T-helper 22 cell (primary cell): Measurements from ENCODE around the gene GLIS2.

Experiments
- DNase-seq: peaks from one replicate; pipeline ENCODE4 v3.0.0-alpha.2; 2020; ENCODE audit warnings: low read depth

GLIS2 gene

DNA sequence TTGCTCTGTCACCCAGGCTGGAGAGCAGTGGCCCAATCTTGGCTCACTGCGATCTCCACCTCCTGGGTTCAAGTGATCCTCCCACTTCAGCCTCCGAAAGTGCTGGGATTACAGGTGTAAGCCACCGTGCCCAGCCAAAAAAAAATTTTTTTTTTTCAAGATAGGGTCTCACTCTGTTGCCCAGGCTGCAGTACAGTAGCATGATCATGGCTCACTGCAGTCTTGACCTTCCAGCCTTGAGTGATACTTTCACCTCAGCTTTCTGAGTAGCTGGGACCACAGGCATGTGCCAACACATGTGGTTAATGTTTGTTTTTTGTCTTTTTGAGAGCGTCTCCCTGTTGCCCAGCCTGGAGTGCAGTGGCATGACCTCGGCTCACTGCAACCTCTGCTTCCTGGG is 37.0 kb downstream of the GLIS2 start:
- DNase-seq, result no peak

DNA sequence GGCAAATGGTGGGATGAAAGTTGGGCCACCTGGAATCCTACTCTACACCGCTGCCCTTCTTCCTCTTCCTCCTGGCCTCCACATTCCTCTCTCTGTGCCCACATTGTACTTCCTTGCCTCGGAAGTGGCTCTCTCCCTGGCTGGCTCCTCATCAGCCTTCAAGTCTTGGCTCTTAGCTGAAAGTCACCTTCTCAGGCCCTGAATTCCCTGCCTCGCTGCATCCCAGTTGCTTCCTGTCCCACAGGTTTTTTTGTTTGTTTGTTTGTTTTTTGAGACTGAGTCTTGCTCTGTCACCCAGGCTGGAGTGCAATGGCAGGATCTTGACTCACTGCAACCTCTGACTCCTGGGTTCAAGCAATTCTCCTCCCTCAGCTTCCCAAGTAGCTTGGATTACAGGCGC is 37.8 kb downstream of the GLIS2 start:
- DNase-seq, result no peak

DNA sequence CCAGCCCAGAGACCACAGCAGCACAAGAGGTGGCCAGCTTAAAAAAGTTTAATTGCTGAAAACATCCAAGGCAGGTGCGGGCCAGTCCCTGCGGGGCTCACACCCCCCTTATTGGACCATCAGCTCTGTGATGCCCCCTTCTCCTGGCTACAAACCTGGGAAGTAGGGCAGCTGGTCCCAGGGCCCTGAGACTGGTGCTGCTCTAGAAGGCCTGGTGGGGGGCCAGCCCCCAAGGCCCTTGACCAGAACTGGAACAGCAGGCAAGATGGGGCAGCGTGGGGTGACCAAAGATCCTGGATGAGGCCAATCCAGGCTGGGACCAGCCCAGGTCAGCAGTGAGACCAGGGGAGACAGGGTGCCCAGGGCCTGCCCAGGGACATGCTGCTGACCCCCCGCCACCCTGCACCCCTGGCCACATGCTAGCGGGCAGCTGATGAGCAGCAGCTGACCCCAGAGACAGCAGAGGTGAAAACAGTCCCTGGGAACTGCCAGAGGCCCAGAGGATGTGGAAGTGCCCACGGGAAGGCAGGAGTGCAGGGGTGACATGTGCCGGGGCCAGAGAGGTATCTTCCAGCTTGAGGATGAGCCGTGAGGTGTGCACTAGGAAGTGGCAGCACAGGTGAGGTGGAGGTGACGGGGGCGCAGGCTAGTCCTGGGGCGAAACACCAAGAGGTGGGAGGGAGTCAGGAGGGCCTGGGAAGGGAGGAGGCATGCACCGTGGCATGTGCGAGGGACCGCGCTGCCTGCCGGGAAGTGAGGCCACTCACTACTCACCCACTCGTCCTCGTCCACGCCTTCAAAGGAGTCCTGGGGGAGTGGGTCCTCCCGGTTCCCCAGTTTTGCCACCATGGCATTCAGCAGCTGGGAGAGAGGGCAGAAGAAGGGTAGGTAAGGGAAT is 38.9 kb downstream of the GLIS2 start:
- DNase-seq, result no peak

DNA sequence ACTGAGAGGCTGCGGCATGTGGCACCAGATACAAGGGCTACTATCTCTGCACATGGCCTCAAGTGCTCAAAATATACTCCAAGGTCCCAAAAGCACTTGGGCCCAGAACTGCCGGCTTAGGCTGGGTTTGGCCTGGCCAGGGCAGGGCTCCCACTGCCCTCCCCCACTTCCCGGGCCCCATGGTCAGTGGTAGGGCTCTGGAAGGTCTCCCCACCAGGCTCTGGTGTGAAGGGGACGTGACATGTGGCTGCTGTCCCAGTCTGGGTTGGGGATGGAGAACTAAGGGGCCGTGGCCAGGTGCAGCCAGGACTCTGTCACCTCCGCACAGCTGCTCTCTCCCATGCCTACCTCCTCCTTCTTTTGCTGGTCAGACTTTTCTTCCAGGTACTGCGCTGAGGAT is 41.0 kb downstream of the GLIS2 start:
- no peak for DNase-seq

DNA sequence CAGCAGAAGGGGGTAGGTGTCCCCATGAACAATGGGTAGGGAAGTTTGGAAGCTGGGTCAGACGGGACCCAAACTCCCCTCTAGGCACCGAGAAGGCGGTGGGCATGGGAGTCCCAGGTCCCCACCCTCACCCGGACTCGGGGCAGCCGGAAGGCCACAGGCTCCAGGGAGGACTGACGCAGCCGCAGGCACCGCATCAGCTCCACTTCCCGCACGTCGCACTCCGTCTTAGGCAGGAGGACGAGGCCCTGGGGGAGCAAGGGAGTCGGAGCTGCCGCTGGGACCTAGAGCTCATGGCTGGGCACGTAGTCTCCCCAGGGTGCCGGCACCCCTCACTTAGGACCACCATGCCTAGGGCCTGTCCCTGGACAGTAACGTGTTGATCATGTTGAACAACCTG is 42.4 kb downstream of the GLIS2 start:
- no peak for DNase-seq

DNA sequence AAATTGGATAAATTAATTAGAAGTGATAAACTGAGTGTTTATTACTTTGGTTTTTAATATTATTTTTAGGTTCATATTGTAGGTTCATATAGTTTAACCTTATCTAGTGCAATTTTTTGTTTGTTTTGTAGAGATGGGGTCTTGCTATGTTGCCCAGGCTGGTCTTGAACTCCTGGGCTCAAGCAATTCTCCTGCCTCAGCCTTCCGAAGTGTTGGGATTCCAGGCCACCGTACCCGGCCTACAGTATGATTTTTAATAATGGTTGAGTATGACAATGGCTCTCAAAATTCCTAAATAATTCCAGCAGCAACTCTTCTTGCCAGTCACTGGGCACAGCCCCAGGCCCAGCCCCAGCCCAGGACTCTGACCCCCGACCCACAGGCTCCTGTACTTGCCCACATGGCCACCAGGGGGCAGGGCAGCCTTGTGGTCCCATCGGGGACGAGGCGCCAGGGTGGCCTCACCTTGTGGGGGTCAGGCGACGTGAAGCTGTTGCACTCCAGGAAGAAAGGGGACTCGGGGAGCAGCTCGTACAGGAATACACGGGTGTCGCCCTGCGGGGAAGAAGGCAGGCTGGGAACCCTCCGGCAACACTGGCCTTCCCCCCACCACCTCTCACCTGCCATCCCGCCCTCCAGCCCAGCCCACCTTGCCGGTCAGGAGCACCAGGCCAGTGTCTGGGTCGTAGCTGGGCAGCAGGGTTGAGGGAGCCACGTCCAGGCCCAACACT is 43.1 kb downstream of the GLIS2 start:
- peak; percentile 32 for DNase-seq

DNA sequence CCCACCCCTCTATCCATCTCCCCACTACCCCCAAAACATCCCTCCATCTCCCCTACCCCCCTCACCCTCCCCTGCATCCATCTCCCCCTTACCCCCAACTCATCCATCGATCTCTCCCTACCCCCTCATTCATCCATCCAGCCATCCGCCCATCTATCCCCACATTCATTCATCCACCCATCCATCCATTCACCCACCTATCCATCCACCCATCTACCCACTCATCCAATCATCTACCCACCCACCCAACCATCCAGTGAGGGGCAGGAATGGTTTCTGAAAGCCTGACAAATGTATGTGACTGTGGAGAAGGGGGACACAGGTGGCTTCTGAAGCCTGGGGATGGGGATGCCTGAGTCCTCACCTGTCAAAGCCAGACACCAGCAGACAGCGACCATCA is 44.0 kb downstream of the GLIS2 start:
- no peak for DNase-seq

DNA sequence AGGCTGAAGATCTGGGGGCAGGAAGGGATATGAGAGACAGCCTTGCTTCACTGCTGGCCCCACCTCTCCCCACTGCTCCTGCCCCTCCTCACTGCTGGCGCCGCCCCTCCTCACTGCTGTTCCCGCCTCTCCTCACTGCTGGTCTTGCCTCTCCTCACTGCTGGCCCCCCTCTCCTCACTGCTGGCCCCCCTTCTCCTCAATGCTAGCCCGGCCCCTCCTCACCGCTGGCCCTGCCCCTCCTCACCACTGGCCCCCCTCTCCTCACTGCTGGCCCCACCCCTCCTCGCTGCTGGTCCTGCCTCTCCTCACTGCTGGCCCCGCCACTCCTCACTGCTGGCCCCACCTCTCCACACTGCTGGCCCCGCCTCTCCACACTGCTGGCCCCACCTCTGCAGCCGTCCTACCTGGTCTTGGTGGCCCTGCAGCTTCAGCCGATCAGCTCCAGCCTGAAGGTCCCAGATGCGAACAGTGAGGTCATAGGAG is 44.7 kb downstream of the GLIS2 start:
- DNase-seq, result no peak

DNA sequence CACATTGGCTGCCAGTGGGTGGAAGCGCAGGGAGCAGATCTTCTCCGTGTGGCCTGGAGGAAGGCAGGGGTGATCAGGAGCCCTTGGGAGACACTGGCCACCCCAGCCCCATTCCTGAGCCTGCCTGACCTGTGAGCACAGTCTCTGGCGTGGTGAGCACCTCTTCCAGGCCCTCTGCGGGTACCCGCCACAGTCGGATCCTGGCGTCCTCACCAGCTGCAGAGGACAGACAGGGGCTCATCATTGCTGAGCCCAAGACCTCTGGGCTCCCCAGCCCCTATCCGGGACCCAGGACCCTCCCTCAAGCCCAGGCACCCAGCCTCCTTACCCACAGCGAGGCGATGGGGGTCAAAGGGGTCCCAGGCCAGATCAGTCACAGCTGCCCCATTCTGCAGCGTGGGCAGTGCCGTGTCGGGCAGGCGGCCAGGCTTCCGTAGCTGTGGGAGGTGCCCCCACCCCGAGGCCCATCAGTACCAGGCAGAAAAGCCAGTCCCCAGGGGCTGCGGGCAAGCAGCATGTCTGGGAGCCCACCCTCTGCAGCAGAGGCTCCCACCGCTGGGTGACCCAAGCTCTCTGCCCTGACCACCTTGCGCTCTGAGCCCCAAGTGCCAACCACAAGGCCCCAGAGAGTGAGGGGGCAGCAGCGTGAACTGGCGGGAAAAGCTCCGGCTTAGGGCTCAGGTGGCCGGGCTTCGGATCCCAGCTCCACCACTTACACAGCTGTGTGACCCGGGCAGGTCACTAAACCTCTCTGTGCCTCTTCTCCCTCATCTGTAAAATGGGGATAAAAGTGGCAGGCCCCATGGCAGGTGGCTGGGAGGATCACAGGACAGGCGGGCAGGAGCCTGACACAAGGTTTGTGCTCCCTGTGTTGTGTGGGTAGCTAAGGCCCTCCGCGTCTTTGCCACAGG is 45.4 kb downstream of the GLIS2 start:
- DNase-seq, result no peak

DNA sequence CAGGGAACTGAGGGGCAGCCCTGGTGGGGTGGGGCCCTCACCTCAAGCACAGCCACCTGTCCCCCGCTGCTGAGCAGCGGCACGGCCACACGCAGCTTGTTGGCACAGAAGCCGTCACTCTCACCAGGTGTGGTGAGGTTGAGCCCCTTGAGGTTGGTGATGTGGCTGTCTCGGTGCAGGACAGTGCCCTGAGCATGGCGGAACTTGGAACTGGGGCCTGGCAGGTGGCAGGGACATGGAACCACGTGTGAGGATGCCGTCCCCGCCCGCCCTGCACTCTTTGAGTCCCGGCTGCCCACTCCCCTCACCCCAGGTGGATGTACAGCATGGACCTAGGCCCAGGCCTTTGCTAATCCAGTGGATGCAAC is 46.1 kb downstream of the GLIS2 start:
- DNase-seq, result no peak

DNA sequence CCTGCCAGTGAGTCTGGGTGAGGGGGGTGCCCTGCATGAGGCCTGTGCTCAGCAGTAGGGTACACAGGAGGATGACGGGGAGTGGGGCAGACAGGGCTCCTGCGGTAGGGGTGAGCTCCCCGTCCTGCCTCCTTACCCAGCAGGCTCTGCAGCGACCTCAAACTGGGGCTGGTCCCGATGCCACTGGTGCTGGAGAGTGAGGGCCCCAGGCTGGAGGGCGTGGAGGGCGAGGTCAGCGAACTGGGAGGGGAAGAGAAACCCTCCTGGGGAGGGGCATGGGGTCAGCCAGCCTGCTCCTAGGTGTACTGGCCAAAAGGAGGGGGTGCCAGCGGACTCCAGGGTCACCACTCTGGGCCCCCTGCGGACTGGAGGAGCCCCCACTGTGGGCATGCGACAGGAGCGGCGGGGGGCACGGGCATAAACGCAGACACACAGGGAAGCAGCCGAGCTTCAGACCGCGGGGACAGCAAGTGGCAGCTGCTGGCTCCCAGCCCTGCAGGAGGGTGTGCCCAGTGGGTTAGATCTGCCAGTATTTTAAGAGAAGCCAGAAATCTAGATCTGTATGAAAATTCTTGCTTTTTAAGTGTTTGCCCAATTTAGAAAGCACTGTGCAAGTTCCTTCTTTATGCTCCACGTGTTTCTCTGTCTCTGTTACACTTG is 46.7 kb downstream of the GLIS2 start:
- DNase-seq, result no peak

DNA sequence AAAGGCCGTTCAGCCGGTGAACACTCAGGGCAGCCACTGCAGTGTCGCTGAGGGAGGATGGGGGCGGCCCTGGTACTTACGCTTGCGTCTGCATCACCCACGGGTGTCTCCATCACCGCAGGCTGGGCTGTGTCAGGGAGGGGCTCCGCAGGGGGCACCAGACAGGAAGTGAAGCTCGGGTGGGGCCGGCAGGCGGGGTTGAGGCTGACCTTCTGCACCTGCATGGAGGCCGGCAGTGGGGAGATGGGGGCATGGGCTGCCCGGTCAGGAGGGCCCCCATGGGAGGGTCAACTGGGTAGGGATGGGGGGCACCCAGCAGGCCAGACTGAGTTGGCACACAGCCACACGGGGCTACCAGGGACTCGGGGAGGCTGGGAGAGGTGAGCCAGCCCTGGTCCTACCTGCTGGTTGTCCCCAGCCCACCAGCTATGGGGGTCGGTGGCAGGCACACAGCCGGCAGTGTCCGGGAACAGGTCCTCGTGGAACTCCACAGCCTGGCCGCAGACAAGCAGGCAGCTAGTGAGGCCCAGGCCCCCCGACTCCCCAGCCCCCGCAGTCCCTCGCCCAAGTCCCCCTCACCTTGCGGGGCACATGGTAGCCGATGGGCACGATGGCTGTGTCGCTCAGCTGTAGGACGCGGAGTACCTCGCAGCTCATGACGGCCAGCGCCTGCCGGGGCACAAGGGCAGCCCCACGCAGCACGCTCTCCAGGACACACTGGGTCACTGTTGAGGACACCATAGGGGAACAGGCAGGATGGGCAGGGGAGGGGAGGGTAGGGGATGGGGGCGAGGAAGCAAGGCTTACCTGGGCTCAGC is 48.5 kb downstream of the GLIS2 start:
- DNase-seq, result no peak

DNA sequence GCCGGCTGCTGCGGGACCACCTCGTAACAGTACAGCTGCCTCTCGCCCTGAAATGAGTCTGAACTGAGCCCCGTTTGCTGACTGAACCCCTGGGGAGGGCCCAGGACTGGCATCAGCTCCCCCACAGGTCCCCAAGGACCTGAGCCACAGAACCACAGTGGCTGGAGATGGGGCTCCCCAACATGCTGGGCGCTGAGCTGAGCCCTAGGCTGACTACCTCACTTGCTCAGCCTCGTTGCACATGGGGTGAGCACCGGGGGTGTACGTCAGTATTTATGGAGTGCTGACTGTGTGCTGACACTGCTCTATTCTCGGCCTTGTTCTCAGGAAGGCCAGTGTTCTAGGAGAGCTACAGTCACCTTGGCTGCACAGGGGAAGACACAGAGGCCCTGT is 49.1 kb downstream of the GLIS2 start:
- no peak for DNase-seq

DNA sequence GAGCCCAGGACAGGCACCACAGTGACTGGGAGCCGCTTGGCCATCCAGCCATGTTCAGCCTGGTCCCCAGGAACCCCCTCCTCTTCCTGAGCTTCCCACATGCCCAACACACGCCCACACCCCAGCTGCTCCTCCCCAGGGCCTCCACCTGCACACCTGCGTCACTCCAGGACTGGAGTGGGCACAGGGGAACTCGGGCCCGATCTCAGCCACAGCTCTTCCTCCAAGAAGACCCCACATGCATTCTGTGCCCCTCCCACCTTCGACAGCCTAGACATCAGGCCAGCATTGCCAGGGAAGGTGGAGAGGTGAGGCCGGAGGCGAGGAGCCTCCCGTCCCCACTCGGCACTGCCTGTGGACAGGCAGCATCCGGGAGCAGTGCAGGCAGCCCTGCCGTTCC is 49.7 kb downstream of the GLIS2 start:
- no peak for DNase-seq

DNA sequence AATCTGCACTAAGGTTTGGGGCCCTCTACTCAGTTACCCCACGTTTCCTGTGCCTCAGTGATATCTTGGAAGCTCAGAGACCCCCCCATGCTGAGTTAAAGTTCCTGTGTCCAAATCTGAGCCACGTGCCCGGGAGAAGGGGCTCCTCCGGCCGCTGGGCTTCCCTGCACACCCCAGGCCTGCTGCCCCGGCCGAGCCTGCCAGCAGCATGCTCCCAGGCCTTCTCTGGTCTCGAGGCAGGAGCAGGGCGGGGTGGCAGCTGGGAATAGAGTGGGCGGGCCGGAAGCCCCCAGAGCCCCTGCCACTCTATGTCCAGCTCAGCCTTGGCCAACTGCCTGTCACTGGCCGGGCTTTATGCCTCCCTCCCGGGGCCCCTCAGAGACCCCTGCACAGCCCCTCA is 50.1 kb downstream of the GLIS2 start:
- DNase-seq, result no peak

DNA sequence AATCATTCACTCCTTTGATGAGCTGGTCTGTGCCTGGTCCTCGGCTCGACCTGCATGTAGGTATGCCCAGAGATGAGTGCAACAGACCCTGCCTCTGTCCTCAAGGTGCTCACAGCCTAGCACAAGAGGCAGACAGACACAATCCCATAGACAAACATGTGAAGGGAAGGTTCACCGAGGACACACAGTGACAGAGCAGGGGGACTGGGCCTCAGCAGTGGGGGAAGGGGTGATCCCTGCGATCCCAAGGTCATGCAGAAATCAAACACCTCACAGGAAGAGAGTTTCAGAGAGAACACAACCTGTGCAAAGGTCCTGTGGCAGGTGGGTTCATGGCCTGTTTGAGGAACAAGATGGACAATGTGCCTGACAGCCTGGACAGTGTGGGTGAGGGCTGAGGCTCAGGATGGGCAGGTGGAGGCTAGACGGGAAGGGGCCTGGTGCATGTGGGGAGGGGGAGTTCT is 51.6 kb downstream of the GLIS2 start:
- DNase-seq, result no peak

DNA sequence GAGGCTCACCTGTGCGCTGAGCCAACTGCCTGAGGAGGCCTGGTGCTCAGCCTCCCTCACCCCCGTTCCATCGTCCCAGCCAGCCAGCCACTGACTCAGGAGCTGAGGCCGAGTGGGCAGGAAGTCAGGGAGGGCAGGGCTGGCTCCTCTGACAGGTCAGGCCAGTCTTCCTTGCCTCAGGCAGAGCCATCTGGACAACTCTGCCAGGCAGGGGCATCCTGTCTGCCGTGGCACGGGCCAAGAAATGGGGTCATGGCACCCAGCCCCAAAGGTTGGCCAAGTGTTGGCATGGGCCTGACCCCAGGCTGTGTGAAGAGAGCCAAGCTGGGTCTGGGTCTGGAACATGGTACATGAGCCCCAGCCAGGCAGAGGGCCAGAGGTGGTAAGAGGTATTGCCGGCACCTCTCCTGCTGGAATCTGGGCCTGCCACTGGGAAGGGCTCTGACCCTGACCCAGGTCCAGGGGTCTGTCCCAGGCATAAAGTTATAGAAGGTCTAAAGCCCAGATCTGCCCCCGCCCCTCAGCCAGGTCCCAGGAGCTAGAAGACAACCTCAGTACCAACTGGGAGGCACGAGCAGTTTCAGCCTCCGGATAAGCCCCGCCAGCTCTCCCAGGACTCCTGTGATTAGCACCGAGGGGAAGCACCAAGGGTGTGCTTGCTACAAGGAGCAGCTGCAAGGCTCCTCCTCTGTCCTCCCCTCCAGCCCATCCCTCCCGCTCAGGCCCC is 53.3 kb downstream of the GLIS2 start:
- no peak for DNase-seq

DNA sequence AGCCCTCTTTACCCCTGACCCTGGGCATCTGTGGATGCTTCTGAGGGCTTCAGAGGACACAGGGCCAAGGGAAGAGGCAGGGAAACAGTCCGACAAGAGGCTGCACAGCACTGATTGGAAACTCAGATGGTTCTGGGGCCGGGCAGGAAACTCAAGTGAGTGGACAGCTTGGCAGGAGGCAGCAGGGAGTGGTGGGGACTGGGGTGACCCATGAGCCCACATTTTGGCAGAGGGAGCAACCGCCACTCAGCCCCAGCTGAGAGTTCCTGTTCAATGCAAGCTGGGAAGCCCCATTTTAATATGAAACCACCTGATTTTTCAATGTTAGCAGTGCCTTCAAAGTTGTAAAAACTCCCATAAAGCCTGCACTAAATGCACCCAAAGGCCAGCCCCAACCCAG is 54.3 kb downstream of the GLIS2 start:
- DNase-seq, result no peak

DNA sequence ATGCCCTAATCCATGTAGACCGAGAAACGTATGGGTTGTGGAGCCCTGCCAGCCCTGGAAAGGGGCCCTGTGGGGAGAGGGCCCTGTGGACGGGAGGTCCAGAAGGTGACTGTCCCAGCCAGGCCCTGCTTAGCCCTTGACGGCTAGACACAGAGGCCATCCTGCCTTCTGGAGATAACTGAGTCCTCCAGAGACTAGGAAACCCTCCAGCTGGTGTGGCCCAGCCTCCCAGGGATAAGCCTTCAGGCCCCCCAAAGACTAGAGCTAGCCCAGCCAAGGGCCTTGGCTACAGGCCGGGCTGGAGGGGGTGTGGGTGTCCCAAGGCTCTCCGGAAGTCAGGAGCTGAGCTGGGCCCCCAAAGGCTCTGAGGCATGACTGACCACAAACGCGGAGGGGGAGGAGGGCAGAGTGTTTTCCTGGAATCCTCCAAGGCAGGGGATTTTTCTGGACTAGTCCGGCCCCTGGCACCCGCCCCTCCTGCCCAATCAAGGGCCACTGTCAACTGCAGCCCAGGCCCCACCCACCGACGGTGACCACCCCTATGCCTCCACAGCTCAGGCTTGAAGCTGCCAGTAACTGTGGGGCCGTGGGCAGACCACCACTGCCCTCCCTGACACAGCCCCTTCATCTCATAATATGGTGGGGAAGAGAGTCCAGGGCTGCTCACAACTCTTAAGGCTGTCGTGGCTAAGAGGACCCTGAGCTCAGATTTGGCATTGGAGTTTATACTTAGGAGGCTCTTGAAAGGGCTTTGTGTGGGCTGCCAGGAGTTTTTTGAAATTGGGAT is 54.9 kb downstream of the GLIS2 start:
- DNase-seq, result no peak
